ENCODE results near the gene TRIM45.

TRIM45 gene

GRCh38 chr1:117166076-117166475 lies 44.5 kb upstream of the TRIM45 start:
- Histone ChIP-seq H3K27me3 (ENCODE audit: low read length) (no peaks in the 10 kb centered on the region), H3F3A (ENCODE audit: insufficient read depth) (no peaks in the 10 kb centered on the region), H2AFZ (ENCODE audit: low read depth, low read length, severe bottlenecking) (no peak overlapping the region), H3K4me2 (ENCODE audit: low read depth, low read length, poor library complexity, severe bottlenecking) (no peak overlapping the region), H3K4me3 (ENCODE audit: insufficient read depth, low read length, poor library complexity, severe bottlenecking) (no peak overlapping the region), H3K36me3 (ENCODE audit: low read length) (no peaks in the 10 kb centered on the region), H3K79me2 (ENCODE audit: insufficient read depth, low read length) (no peaks in the 10 kb centered on the region), H3K9me3 (ENCODE audit: insufficient read depth, low read length) (no peaks in the 10 kb centered on the region), H3K9me2 (replicated peaks; ENCODE audit: insufficient read depth, low read length) (no peaks in the 10 kb centered on the region), H3K27ac (ENCODE audit: low read depth, low read length) (no peak overlapping the region), H3K9ac (ENCODE audit: low read length) (no peak overlapping the region), H4K20me1 (ENCODE audit: low read depth, low read length) (no peaks in the 10 kb centered on the region)
- TF ChIP-seq CTCF (IDR thresholded peaks at IDR 0.05; ENCODE audit: insufficient read depth, low read length, poor library complexity, severe bottlenecking) = no peak
- TF ChIP-seq EZH2phosphoT487 (conservative IDR thresholded peaks at IDR 0.05; ENCODE audit: low read length) = no peak

- no peak overlapping the region for H2AFZ ChIP-seq (ENCODE audit: low read depth, low read length, severe bottlenecking)
- no peak overlapping the region for H3K27ac ChIP-seq (ENCODE audit: low read depth, low read length)
- H3K9me2 ChIP-seq (replicated peaks; ENCODE audit: insufficient read depth, low read length) = no peaks in the 10 kb centered on the region
- H3K4me2 ChIP-seq (ENCODE audit: low read depth, low read length, poor library complexity, severe bottlenecking) = no peak overlapping the region
- H3K79me2 ChIP-seq (ENCODE audit: insufficient read depth, low read length) = no peaks in the 10 kb centered on the region
- no peaks in the 10 kb centered on the region for H4K20me1 ChIP-seq (ENCODE audit: low read depth, low read length)
- no peak for TF ChIP-seq CTCF (IDR thresholded peaks at IDR 0.05; ENCODE audit: insufficient read depth, low read length, poor library complexity, severe bottlenecking)
- TF ChIP-seq EZH2phosphoT487 (conservative IDR thresholded peaks at IDR 0.05; ENCODE audit: low read length) = no peak
- no peaks in the 10 kb centered on the region for H3K27me3 ChIP-seq (ENCODE audit: low read length)
- no peak overlapping the region for H3K4me3 ChIP-seq (ENCODE audit: insufficient read depth, low read length, poor library complexity, severe bottlenecking)
- no peaks in the 10 kb centered on the region for H3F3A ChIP-seq (ENCODE audit: insufficient read depth)
- H3K9me3 ChIP-seq (ENCODE audit: insufficient read depth, low read length) = no peaks in the 10 kb centered on the region
- H3K36me3 ChIP-seq (ENCODE audit: low read length) = no peaks in the 10 kb centered on the region
- no peak overlapping the region for H3K9ac ChIP-seq (ENCODE audit: low read length)
Observed at GRCh38 chr1:117164209-117164608, 42.7 kb upstream of the TRIM45 start.

GRCh38 chr1:117162816-117163215 lies 41.3 kb upstream of the TRIM45 start:
- Histone ChIP-seq H3K4me2 (ENCODE audit: low read depth, low read length, poor library complexity, severe bottlenecking) (no peak overlapping the region), H3K27me3 (ENCODE audit: low read length) (no peaks in the 10 kb centered on the region), H4K20me1 (ENCODE audit: low read depth, low read length) (no peaks in the 10 kb centered on the region), H3K36me3 (ENCODE audit: low read length) (no peaks in the 10 kb centered on the region), H3K27ac (ENCODE audit: low read depth, low read length) (no peak overlapping the region), H3K9ac (ENCODE audit: low read length) (no peak overlapping the region), H2AFZ (ENCODE audit: low read depth, low read length, severe bottlenecking) (no peak overlapping the region), H3K4me3 (ENCODE audit: insufficient read depth, low read length, poor library complexity, severe bottlenecking) (no peak overlapping the region), H3K9me3 (ENCODE audit: insufficient read depth, low read length) (no peaks in the 10 kb centered on the region), H3K79me2 (ENCODE audit: insufficient read depth, low read length) (no peaks in the 10 kb centered on the region), H3F3A (ENCODE audit: insufficient read depth) (no peaks in the 10 kb centered on the region), H3K9me2 (replicated peaks; ENCODE audit: insufficient read depth, low read length) (no peaks in the 10 kb centered on the region)
- TF ChIP-seq EZH2phosphoT487 (conservative IDR thresholded peaks at IDR 0.05; ENCODE audit: low read length) = no peak
- no peak for TF ChIP-seq CTCF (IDR thresholded peaks at IDR 0.05; ENCODE audit: insufficient read depth, low read length, poor library complexity, severe bottlenecking)

Measured in SU-DHL-6 (cell line).